ENCODE results near the gene KRTAP10-3.

DNA sequence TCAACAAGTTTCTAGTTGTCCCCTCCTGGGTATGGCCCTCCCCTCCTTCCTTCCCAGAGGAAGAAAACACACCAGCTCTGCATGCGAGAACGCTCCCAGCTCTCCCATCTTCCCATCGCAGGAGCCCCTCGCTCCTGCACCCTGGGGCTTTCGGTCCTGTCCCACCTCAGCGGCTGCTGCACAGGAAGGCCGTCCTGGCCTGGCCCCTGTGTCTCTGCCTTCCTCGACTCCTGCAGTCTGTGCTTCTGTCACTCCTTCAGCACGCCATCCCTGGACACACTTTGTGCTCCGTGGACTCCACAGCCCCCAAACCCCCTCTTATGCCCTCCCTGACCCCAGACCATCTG is 41.8 kb downstream of the KRTAP10-3 start:
- TF ChIP-seq ZNF549 (tag by site-specific recombination; IDR thresholded peaks at IDR 0.05) (no peak), ZSCAN30 (tag by site-specific recombination; IDR thresholded peaks at IDR 0.05) (no peak), ZBTB20 (tag by site-specific recombination; IDR thresholded peaks at IDR 0.05) (no peak), ZNF416 (tag by site-specific recombination; IDR thresholded peaks at IDR 0.05) (no peak), CTCF (tag by site-specific recombination; IDR thresholded peaks at IDR 0.05) (no peak), ZSCAN16 (tag by site-specific recombination; IDR thresholded peaks at IDR 0.05) (no peak), BCL11A (tag by site-specific recombination; IDR thresholded peaks at IDR 0.05; ENCODE audit: low read depth) (no peak), ZNF510 (tag by site-specific recombination; IDR thresholded peaks at IDR 0.05; ENCODE audit: insufficient replicate concordance) (no peak)
